ENCODE data around the gene COL4A2. TPM values are rescaled to one million over a fixed set of nuclear protein-coding genes. Genes with fewer than 3 reads are reported as not detected.

Gene COL4A2
- total RNA-seq, 1 experiment from 2014 or later, result 74.5 TPM

GRCh38 chr13:110372676-110373075, 65.6 kb downstream of the COL4A2 start:
- TF ChIP-seq EZH2phosphoT487 (IDR thresholded peaks at IDR 0.05; ENCODE audit: borderline replicate concordance, low read length) (no peak), CTCF (conservative IDR thresholded peaks at IDR 0.05; ENCODE audit: low read depth, low read length) (no peak), EZH2 (IDR thresholded peaks at IDR 0.05; ENCODE audit: low read length, unreplicated experiment) (no peak)
- H3K79me2 ChIP-seq (ENCODE audit: low read length), result no peaks in the 10 kb centered on the region
- no peak overlapping the region for H2AFZ ChIP-seq (ENCODE audit: low read length)
- CTCF ChIA-PET, result no interaction called here
- POLR2A ChIA-PET (ENCODE audit: unreplicated experiment), result no interaction called here
- no peaks in the 10 kb centered on the region for H3K36me3 ChIP-seq (ENCODE audit: low read depth, low read length)
- H4K20me1 ChIP-seq (ENCODE audit: low read length), result no peaks in the 10 kb centered on the region
- H3K9me2 ChIP-seq (replicated peaks; ENCODE audit: low read length), result no peaks in the 10 kb centered on the region
- H3K4me3 ChIP-seq (ENCODE audit: low read length), result no peak overlapping the region
- no peaks in the 10 kb centered on the region for H3F3A ChIP-seq (ENCODE audit: low read length, unreplicated experiment)
- H3K4me1 ChIP-seq (ENCODE audit: insufficient read depth, low read length), result no peaks in the 10 kb centered on the region
- no peak overlapping the region for H3K4me2 ChIP-seq (ENCODE audit: low read length)
- intact Hi-C loops (cut with micrococcal nuclease), result no loop called here
- no peak overlapping the region for H3K9ac ChIP-seq (ENCODE audit: low read length)
- no peaks in the 10 kb centered on the region for H3K9me3 ChIP-seq (ENCODE audit: low read length)
- no peak overlapping the region for H3K27ac ChIP-seq (ENCODE audit: low read length)
- no peaks in the 10 kb centered on the region for H3K27me3 ChIP-seq (ENCODE audit: low read length)
- no TSS peak for BruUV-seq (replicated peaks)
- ATAC-seq (no peak), DNase-seq (no peak)

- H3K27ac ChIP-seq (ENCODE audit: low read length), result no peak overlapping the region
- TF ChIP-seq EZH2 (IDR thresholded peaks at IDR 0.05; ENCODE audit: low read length, unreplicated experiment), result no peak
- H3K9me3 ChIP-seq (ENCODE audit: low read length), result no peaks in the 10 kb centered on the region
- H3K36me3 ChIP-seq (ENCODE audit: low read depth, low read length), result no peaks in the 10 kb centered on the region
- no peak for ATAC-seq
- CTCF ChIA-PET, result interaction anchor here (0.5 kb wide), 1 partner anchor 180 kb away, joined by 3 read pairs; no protein-coding TSS in a partner anchor
- H3K4me1 ChIP-seq (ENCODE audit: insufficient read depth, low read length), result no peaks in the 10 kb centered on the region
- POLR2A ChIA-PET (ENCODE audit: unreplicated experiment), result no interaction called here
- no peak for DNase-seq
- H3K9me2 ChIP-seq (replicated peaks; ENCODE audit: low read length), result no peaks in the 10 kb centered on the region
- H2AFZ ChIP-seq (ENCODE audit: low read length), result no peak overlapping the region
- BruUV-seq (replicated peaks), result no TSS peak
- no peaks in the 10 kb centered on the region for H3F3A ChIP-seq (ENCODE audit: low read length, unreplicated experiment)
- no peaks in the 10 kb centered on the region for H3K27me3 ChIP-seq (ENCODE audit: low read length)
- no peak overlapping the region for H3K4me3 ChIP-seq (ENCODE audit: low read length)
- no peak overlapping the region for H3K9ac ChIP-seq (ENCODE audit: low read length)
- no peaks in the 10 kb centered on the region for H3K79me2 ChIP-seq (ENCODE audit: low read length)
- intact Hi-C loops (cut with micrococcal nuclease), result no loop called here
- H3K4me2 ChIP-seq (ENCODE audit: low read length), result no peak overlapping the region
- H4K20me1 ChIP-seq (ENCODE audit: low read length), result no peaks in the 10 kb centered on the region
Observed at GRCh38 chr13:110373617-110374016, 66.5 kb downstream of the COL4A2 start.

- Histone ChIP-seq H3F3A (ENCODE audit: low read length, unreplicated experiment) (no peaks in the 10 kb centered on the region), H2AFZ (ENCODE audit: low read length) (no peak overlapping the region), H3K27ac (ENCODE audit: low read length) (no peak overlapping the region), H3K9ac (ENCODE audit: low read length) (no peak overlapping the region), H3K4me2 (ENCODE audit: low read length) (no peak overlapping the region), H3K9me3 (ENCODE audit: low read length) (no peaks in the 10 kb centered on the region), H3K79me2 (ENCODE audit: low read length) (no peaks in the 10 kb centered on the region), H3K4me3 (ENCODE audit: low read length) (no peak overlapping the region), H3K9me2 (replicated peaks; ENCODE audit: low read length) (no peaks in the 10 kb centered on the region), H3K4me1 (ENCODE audit: insufficient read depth, low read length) (peaks cover 9% of the 10 kb centered on the region), H3K36me3 (ENCODE audit: low read depth, low read length) (no peaks in the 10 kb centered on the region), H4K20me1 (ENCODE audit: low read length) (no peaks in the 10 kb centered on the region), H3K27me3 (ENCODE audit: low read length) (no peaks in the 10 kb centered on the region)
- ATAC-seq (no peak), DNase-seq (no peak)
- ChIA-PET CTCF (no interaction called here), POLR2A (ENCODE audit: unreplicated experiment) (no interaction called here)
- no peak for TF ChIP-seq EZH2 (IDR thresholded peaks at IDR 0.05; ENCODE audit: low read length, unreplicated experiment)
- intact Hi-C loops (cut with micrococcal nuclease), result no loop called here
- BruUV-seq (replicated peaks), result no TSS peak
Observed at GRCh38 chr13:110374431-110375370, 67.6 kb downstream of the COL4A2 start.
